HepG2 (cell line): ENCODE results near the gene SNX9. TPM values are rescaled to one million over a fixed set of nuclear protein-coding genes. Genes with fewer than 3 reads are reported as not detected.
A peak's percentile ranks its signal among the peaks of the same experiment; 100 is the strongest.

ENCODE experiments used
- ADNP ChIP-seq: sonication (generic); formaldehyde crosslinking; IDR thresholded peaks from 2 replicates; pipeline ENCODE4 v1.4.0; 2020; ENCODE audit warnings: missing genetic modification reagents
- EHMT2 ChIP-seq: fragments of 200-600 bp; sonication (generic); IDR thresholded peaks from 2 replicates; pipeline ENCODE4 v1.7.0; 2017; ENCODE audit warnings: antibody characterized with exemption, low read depth, low read length, borderline replicate concordance
- ETV6 ChIP-seq: sonication (generic); formaldehyde crosslinking; conservative IDR thresholded peaks from 2 replicates; pipeline ENCODE4 v1.4.0; 2020; ENCODE audit warnings: missing genetic modification reagents
- KMT2A ChIP-seq: sonication (generic); formaldehyde crosslinking; IDR thresholded peaks from 2 replicates; pipeline ENCODE4 v1.4.0; 2020; ENCODE audit warnings: missing genetic modification reagents
- MAZ ChIP-seq, 2 experiments: sonication (generic) in 1 of 2; formaldehyde crosslinking in 1 of 2; IDR thresholded peaks; 2 replicates each; pipeline versions ENCODE4 v1.5.0 to v1.6.1; 2012 to 2020; ENCODE audit warnings: low read depth in 2 of 2, mild to moderate bottlenecking in 2 of 2, borderline replicate concordance in 1 of 2, improper control_type of control experiment in 1 of 2, low read length in 1 of 2, missing genetic modification reagents in 1 of 2, moderate library complexity in 1 of 2
- MED1 ChIP-seq: sonication (generic); formaldehyde crosslinking; IDR thresholded peaks from 2 replicates; pipeline ENCODE4 v1.4.0; 2020; ENCODE audit warnings: missing genetic modification reagents
- MXD4 ChIP-seq: IDR thresholded peaks from 2 replicates; pipeline ENCODE4 v1.6.1; 2016; ENCODE audit warnings: mild to moderate bottlenecking, missing biosample characterization, missing genetic modification reagents
- NR2F2 ChIP-seq: IDR thresholded peaks from 2 replicates; pipeline ENCODE4 v1.6.1; 2012; ENCODE audit warnings: low read depth, inconsistent platforms, borderline replicate concordance
- POLR2G ChIP-seq: fragments of 200-400 bp; formaldehyde crosslinking; IDR thresholded peaks from 2 replicates; pipeline ENCODE4 v1.6.1; 2018; ENCODE audit warnings: mild to moderate bottlenecking, low read depth, low read length, moderate library complexity
- RARA ChIP-seq: IDR thresholded peaks from 2 replicates; pipeline ENCODE4 v1.6.1; 2016; ENCODE audit warnings: missing genetic modification reagents, missing compliant biosample characterization
- RXRB ChIP-seq: IDR thresholded peaks from 2 replicates; pipeline ENCODE4 v1.6.1; 2016; ENCODE audit warnings: borderline replicate concordance, missing genetic modification reagents, missing compliant biosample characterization
- SALL1 ChIP-seq: sonication (generic); formaldehyde crosslinking; IDR thresholded peaks from 2 replicates; pipeline ENCODE4 v1.8.0; 2022; ENCODE audit warnings: mild to moderate bottlenecking, missing genetic modification reagents
- ZC3H13 ChIP-seq: sonication (generic); formaldehyde crosslinking; IDR thresholded peaks from 2 replicates; pipeline ENCODE4 v1.8.1; 2023; ENCODE audit warnings: mild to moderate bottlenecking, missing genetic modification reagents, moderate library complexity
- ZFP37 ChIP-seq: sonication (generic); formaldehyde crosslinking; IDR thresholded peaks from 2 replicates; pipeline ENCODE4 v1.4.0; 2020; ENCODE audit warnings: missing genetic modification reagents, borderline replicate concordance
- ZMAT3 ChIP-seq: sonication (generic); formaldehyde crosslinking; conservative IDR thresholded peaks from 2 replicates; pipeline ENCODE4 v1.7.0; 2021; ENCODE audit warnings: missing genetic modification reagents
- ZNF232 ChIP-seq: sonication (generic); formaldehyde crosslinking; IDR thresholded peaks from 2 replicates; pipeline ENCODE4 v1.4.0; 2020; ENCODE audit warnings: missing genetic modification reagents, borderline replicate concordance
- ZNF354B ChIP-seq: sonication (generic); formaldehyde crosslinking; IDR thresholded peaks from 2 replicates; pipeline ENCODE4 v1.8.0; 2022; ENCODE audit warnings: mild to moderate bottlenecking, missing genetic modification reagents
- ZNF781 ChIP-seq: sonication (generic); formaldehyde crosslinking; IDR thresholded peaks from 2 replicates; pipeline ENCODE4 v1.5.1; 2020; ENCODE audit warnings: borderline replicate concordance, mild to moderate bottlenecking, missing genetic modification reagents; ENCODE audit errors: not compliant biosample characterization
- polyA plus RNA-seq, 8 experiments: library from polyadenylated mRNA; depleted of rRNA in 3 of 8; stranded (reverse) in 7 of 8; unstranded in 1 of 8; fragments of >200 nt; fragmentation: Illumina TruSeq in 4 of 8; extraction: Trizol in 4 of 8; gene quantifications; 2 replicates each; pipeline versions ENCODE4 v1.2.1 to v1.2.3, GENCODE V29; 2011 to 2016; ENCODE audit warnings: low read depth in 4 of 8, missing spikeins in 1 of 8, mixed read lengths in 1 of 8; ENCODE audit not compliant: insufficient read depth in 1 of 8
- total RNA-seq, 5 experiments: library from RNA; depleted of rRNA; stranded (reverse); fragments of >200 nt; fragmentation: Illumina TruSeq; extraction: Trizol; gene quantifications; 2 replicates each; pipeline ENCODE4 v1.2.3, GENCODE V29; 2016; ENCODE audit warnings: low read depth in 1 of 5
- TF ChIP-seq, protein P1 (sequence below): sonication (generic); formaldehyde crosslinking; IDR thresholded peaks from 2 replicates; pipeline ENCODE4 v1.8.1; 2023; ENCODE audit warnings: mild to moderate bottlenecking, inconsistent platforms, moderate library complexity, missing genetic modification reagents, borderline replicate concordance
- TF ChIP-seq, protein P2 (sequence below): sonication (generic); formaldehyde crosslinking; IDR thresholded peaks from 2 replicates; pipeline ENCODE4 v1.4.0; 2020; ENCODE audit warnings: missing genetic modification reagents
- TF ChIP-seq, protein P3 (sequence below): IDR thresholded peaks from 2 replicates; pipeline ENCODE4 v1.6.1; 2016; ENCODE audit warnings: missing compliant biosample characterization, missing genetic modification reagents, borderline replicate concordance
- TF ChIP-seq, protein P4 (sequence below): IDR thresholded peaks from 2 replicates; pipeline ENCODE4 v1.6.1; 2018; ENCODE audit warnings: missing genetic modification reagents, mild to moderate bottlenecking, missing compliant biosample characterization
- TF ChIP-seq, protein P5 (sequence below), 2 experiments: fragments of 450-650 bp in 1 of 2; sonication (generic) in 1 of 2; formaldehyde crosslinking; IDR thresholded peaks; 2 replicates each; pipeline versions ENCODE4 v1.5.0 to v1.8.0; 2020 to 2022; ENCODE audit warnings: mild to moderate bottlenecking in 1 of 2, missing genetic modification reagents in 1 of 2

Gene SNX9
- total and polyA plus RNA-seq, 2 of the 13 experiments (the other 11 are each of a cell fraction or from before 2014, with no cell fraction given) = 21.9 to 36.0 TPM

DNA sequence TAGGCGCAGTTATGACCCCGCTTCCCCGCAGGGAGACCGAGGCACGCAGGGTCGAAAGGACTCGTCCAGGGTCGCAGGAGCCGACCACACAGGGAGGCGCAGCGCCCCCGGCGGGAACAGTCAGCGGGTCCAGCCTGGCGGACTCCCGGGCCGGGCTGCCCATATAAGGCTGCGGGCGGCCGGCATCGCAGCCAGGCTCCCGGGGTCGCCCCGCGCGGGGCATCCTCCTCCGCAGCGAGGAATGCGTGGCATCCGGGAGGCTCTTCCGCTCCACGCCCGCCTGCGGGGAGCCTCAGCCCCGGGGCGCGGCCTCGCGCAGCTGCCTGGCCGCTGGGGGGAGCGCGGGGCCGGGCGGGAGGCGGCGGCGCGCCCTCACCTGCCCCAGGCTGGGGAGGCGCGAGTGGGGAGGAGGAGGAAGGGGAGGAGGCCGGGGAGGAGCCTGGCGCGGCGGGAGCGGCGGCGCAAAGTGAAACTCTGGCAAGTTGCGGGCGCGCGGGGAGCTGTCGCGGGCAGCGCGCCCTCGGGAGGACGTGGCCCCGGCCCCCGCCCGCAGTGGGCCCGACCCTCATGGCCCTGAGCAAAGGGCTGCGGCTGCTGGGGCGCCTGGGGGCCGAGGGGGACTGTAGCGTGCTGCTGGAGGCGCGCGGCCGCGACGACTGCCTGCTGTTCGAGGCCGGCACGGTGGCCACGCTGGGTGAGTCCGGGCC is 158.5 kb downstream of the SNX9 start, which contains the start of gene SYNJ2 (continued):
- TF ChIP-seq, protein P1, sequence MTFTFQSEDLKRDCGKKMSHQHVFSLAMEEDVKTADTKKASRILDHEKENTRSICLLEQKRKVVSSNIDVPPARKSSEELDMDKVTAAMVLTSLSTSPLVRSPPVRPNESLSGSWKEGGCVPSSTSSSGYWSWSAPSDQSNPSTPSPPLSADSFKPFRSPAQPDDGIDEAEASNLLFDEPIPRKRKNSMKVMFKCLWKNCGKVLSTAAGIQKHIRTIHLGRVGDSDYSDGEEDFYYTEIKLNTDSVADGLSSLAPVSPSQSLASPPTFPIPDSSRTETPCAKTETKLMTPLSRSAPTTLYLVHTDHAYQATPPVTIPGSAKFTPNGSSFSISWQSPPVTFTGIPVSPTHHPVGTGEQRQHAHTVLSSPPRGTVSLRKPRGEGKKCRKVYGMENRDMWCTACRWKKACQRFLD (CRISPR knock-in tag) = 0 out of 2 replicates have a peak, but pooled peaks have one; percentile 62
- TF ChIP-seq, protein P2, sequence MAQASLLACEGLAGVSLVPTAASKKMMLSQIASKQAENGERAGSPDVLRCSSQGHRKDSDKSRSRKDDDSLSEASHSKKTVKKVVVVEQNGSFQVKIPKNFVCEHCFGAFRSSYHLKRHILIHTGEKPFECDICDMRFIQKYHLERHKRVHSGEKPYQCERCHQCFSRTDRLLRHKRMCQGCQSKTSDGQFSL (CRISPR knock-in tag) = 0 out of 2 replicates have a peak, but pooled peaks have one; percentile 39
- TF ChIP-seq MED1 (CRISPR knock-in tag) (peak; percentile 79; the same call in 1 of the 2 replicates), MXD4 (CRISPR knock-in tag) (peak; percentile 24; the same call in 1 of the 2 replicates), ADNP (0 out of 2 replicates have a peak, but pooled peaks have one; percentile 14), ZFP37 (no peak), POLR2G (peak; percentile 64; the same call in 1 of the 2 replicates), ETV6 (peak; percentile 49; the same call in 1 of the 2 replicates), KMT2A (CRISPR knock-in tag) (peak; percentile 49; the same call in 1 of the 2 replicates), ZNF232 (no peak), RARA (CRISPR knock-in tag) (peak; percentile 59; the same call in 1 of the 2 replicates), SALL1 (CRISPR knock-in tag) (peak; percentile 64), EHMT2 (no peak), ZMAT3 (CRISPR knock-in tag) (peak; percentile 71), ZNF781 (CRISPR knock-in tag) (peak; percentile 15), RXRB (CRISPR knock-in tag) (peak; percentile 72; the same call in 1 of the 2 replicates), ZC3H13 (peak; percentile 84), ZNF354B (CRISPR knock-in tag) (peak; percentile 85; the same call in 1 of the 2 replicates), MAZ (IDR thresholded peaks at IDR 0.05; ENCODE audit: borderline replicate concordance, low read depth, low read length) (peak; percentile 93), MAZ (CRISPR knock-in tag; IDR thresholded peaks at IDR 0.05; ENCODE audit: low read depth) (peak; percentile 99), NR2F2 (no peak; the same call in 1 of the 2 replicates)
- TF ChIP-seq, protein P3, sequence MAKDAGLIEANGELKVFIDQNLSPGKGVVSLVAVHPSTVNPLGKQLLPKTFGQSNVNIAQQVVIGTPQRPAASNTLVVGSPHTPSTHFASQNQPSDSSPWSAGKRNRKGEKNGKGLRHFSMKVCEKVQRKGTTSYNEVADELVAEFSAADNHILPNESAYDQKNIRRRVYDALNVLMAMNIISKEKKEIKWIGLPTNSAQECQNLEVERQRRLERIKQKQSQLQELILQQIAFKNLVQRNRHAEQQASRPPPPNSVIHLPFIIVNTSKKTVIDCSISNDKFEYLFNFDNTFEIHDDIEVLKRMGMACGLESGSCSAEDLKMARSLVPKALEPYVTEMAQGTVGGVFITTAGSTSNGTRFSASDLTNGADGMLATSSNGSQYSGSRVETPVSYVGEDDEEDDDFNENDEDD (CRISPR knock-in tag) = peak; percentile 79
- TF ChIP-seq, protein P4, sequence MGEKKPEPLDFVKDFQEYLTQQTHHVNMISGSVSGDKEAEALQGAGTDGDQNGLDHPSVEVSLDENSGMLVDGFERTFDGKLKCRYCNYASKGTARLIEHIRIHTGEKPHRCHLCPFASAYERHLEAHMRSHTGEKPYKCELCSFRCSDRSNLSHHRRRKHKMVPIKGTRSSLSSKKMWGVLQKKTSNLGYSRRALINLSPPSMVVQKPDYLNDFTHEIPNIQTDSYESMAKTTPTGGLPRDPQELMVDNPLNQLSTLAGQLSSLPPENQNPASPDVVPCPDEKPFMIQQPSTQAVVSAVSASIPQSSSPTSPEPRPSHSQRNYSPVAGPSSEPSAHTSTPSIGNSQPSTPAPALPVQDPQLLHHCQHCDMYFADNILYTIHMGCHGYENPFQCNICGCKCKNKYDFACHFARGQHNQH (CRISPR knock-in tag) = peak; percentile 74
- TF ChIP-seq, protein P5, sequence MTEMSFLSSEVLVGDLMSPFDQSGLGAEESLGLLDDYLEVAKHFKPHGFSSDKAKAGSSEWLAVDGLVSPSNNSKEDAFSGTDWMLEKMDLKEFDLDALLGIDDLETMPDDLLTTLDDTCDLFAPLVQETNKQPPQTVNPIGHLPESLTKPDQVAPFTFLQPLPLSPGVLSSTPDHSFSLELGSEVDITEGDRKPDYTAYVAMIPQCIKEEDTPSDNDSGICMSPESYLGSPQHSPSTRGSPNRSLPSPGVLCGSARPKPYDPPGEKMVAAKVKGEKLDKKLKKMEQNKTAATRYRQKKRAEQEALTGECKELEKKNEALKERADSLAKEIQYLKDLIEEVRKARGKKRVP (CRISPR knock-in tag; IDR thresholded peaks at IDR 0.05) = 0 out of 4 replicates have a peak, but pooled peaks of 1 of the 2 experiments have one; percentile 58
